Measurements from ENCODE around the gene CDC42EP3. TPM values are rescaled to one million over a fixed set of nuclear protein-coding genes. Genes with fewer than 3 reads are reported as not detected.

Gene CDC42EP3
- total and polyA plus RNA-seq, 2 experiments from 2014 or later = 31.4 TPM

DNA sequence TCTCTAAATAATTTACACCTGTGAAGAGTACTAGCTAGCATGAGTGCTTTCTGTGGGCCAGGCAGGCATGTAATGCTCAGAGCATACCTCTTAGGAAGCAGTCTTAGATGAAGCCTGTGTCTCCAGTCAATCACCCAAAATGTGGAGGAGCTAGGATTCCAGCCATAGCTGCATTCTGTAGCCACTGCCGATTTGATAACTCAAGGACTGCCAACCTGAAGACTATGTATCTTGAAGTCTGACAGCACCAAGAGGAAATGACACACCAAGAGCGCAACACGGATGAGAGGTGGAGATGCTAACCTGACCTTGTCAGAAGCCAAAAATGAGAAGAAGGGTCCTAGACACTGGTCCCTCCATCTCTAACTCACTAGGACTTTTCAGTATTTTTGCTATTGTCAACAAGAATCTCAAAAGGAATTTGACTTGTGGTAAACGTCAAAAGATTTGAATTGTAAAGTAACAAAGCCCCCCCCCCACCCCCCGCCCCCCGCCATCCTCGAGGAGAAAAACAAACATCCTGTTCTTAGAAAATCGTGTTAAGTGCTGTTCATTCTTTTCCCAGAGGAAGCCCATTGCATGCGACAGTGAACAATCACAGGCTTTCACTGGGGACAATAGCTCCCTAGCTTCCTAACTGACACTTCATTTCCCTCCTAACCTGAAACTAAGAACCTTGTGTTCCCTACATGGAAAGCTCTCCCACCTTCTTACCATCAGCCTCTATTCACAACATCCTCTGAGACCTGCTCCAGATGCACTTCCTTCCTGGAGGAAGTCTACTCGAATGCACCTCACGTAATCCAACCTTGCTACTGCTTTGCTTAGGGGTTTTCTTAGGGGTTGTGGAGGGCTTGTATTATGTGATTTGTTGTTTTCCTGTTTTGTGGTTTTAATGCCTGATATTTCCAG is 14.7 kb downstream of the CDC42EP3 start:
- Histone ChIP-seq H3K4me2 (peak overlapping the region; percentile 73), H3K4me3 (peak overlapping the region; percentile 39), H3K36me3 (ENCODE audit: insufficient read depth) (no peaks in the 10 kb centered on the region), H2AFZ (no peak overlapping the region), H3F3A (replicated peaks; ENCODE audit: low read depth) (peaks cover 11% of the 10 kb centered on the region), H3K79me2 (replicated peaks; ENCODE audit: insufficient read depth) (peaks cover 75% of the 10 kb centered on the region), H3K27me3 (ENCODE audit: insufficient read depth) (peaks cover 10% of the 10 kb centered on the region), H3K4me1 (ENCODE audit: insufficient read depth) (peaks cover 86% of the 10 kb centered on the region), H4K20me1 (replicated peaks; ENCODE audit: insufficient read depth) (peaks cover 9% of the 10 kb centered on the region), H3K27ac (ENCODE audit: low read depth) (peak overlapping the region; percentile 92), H3K9me2 (ENCODE audit: insufficient read depth) (no peaks in the 10 kb centered on the region)
- Mint-ChIP-seq H3K27ac (peak overlapping the region; percentile 77), H3K36me3 (ENCODE audit: low read depth) (peaks cover 15% of the 10 kb centered on the region), H3K27me3 (ENCODE audit: insufficient read depth, low read depth, poor library complexity) (peaks cover 9% of the 10 kb centered on the region), H3K4me1 (peaks cover 89% of the 10 kb centered on the region), H3K9me3 (no peaks in the 10 kb centered on the region), H3K4me3 (peak overlapping the region; percentile 37; the same call in 2 of the 3 replicates)
- peak; percentile 69 for ATAC-seq
- TF ChIP-seq POLR2AphosphoS5 (IDR thresholded peaks at IDR 0.05; ENCODE audit: low read depth) (peak; percentile 40; the same call in 1 of the 2 replicates), JUNB (IDR thresholded peaks at IDR 0.05; ENCODE audit: unreplicated experiment) (no peak), ZNF114 (CRISPR knock-in tag; IDR thresholded peaks at IDR 0.05) (peak; percentile 94), STAT1 (IDR thresholded peaks at IDR 0.05; ENCODE audit: unreplicated experiment) (no peak), ZNF331 (CRISPR knock-in tag; IDR thresholded peaks at IDR 0.05; ENCODE audit: low read depth) (no peak), NANOG (IDR thresholded peaks at IDR 0.05; ENCODE audit: borderline replicate concordance) (peak; percentile 95), EZH2 (IDR thresholded peaks at IDR 0.05; ENCODE audit: low read depth, unreplicated experiment) (no peak), EZH2phosphoT487 (IDR thresholded peaks at IDR 0.05; ENCODE audit: unreplicated experiment) (no peak), CREB1 (CRISPR knock-in tag; IDR thresholded peaks at IDR 0.05; ENCODE audit: low read depth) (peak; percentile 41; the same call in 1 of the 2 replicates)
- TF ChIP-seq, protein P1, sequence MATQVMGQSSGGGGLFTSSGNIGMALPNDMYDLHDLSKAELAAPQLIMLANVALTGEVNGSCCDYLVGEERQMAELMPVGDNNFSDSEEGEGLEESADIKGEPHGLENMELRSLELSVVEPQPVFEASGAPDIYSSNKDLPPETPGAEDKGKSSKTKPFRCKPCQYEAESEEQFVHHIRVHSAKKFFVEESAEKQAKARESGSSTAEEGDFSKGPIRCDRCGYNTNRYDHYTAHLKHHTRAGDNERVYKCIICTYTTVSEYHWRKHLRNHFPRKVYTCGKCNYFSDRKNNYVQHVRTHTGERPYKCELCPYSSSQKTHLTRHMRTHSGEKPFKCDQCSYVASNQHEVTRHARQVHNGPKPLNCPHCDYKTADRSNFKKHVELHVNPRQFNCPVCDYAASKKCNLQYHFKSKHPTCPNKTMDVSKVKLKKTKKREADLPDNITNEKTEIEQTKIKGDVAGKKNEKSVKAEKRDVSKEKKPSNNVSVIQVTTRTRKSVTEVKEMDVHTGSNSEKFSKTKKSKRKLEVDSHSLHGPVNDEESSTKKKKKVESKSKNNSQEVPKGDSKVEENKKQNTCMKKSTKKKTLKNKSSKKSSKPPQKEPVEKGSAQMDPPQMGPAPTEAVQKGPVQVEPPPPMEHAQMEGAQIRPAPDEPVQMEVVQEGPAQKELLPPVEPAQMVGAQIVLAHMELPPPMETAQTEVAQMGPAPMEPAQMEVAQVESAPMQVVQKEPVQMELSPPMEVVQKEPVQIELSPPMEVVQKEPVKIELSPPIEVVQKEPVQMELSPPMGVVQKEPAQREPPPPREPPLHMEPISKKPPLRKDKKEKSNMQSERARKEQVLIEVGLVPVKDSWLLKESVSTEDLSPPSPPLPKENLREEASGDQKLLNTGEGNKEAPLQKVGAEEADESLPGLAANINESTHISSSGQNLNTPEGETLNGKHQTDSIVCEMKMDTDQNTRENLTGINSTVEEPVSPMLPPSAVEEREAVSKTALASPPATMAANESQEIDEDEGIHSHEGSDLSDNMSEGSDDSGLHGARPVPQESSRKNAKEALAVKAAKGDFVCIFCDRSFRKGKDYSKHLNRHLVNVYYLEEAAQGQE (IDR thresholded peaks at IDR 0.05; ENCODE audit: unreplicated experiment) = no peak
- TF ChIP-seq, protein P2, sequence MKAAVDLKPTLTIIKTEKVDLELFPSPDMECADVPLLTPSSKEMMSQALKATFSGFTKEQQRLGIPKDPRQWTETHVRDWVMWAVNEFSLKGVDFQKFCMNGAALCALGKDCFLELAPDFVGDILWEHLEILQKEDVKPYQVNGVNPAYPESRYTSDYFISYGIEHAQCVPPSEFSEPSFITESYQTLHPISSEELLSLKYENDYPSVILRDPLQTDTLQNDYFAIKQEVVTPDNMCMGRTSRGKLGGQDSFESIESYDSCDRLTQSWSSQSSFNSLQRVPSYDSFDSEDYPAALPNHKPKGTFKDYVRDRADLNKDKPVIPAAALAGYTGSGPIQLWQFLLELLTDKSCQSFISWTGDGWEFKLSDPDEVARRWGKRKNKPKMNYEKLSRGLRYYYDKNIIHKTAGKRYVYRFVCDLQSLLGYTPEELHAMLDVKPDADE (IDR thresholded peaks at IDR 0.05) = peak; percentile 87
- TF ChIP-seq, protein P3, sequence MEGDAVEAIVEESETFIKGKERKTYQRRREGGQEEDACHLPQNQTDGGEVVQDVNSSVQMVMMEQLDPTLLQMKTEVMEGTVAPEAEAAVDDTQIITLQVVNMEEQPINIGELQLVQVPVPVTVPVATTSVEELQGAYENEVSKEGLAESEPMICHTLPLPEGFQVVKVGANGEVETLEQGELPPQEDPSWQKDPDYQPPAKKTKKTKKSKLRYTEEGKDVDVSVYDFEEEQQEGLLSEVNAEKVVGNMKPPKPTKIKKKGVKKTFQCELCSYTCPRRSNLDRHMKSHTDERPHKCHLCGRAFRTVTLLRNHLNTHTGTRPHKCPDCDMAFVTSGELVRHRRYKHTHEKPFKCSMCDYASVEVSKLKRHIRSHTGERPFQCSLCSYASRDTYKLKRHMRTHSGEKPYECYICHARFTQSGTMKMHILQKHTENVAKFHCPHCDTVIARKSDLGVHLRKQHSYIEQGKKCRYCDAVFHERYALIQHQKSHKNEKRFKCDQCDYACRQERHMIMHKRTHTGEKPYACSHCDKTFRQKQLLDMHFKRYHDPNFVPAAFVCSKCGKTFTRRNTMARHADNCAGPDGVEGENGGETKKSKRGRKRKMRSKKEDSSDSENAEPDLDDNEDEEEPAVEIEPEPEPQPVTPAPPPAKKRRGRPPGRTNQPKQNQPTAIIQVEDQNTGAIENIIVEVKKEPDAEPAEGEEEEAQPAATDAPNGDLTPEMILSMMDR (conservative IDR thresholded peaks at IDR 0.05; ENCODE audit: low read depth in 2 of 2) = no peak
- TF ChIP-seq, protein P4, sequence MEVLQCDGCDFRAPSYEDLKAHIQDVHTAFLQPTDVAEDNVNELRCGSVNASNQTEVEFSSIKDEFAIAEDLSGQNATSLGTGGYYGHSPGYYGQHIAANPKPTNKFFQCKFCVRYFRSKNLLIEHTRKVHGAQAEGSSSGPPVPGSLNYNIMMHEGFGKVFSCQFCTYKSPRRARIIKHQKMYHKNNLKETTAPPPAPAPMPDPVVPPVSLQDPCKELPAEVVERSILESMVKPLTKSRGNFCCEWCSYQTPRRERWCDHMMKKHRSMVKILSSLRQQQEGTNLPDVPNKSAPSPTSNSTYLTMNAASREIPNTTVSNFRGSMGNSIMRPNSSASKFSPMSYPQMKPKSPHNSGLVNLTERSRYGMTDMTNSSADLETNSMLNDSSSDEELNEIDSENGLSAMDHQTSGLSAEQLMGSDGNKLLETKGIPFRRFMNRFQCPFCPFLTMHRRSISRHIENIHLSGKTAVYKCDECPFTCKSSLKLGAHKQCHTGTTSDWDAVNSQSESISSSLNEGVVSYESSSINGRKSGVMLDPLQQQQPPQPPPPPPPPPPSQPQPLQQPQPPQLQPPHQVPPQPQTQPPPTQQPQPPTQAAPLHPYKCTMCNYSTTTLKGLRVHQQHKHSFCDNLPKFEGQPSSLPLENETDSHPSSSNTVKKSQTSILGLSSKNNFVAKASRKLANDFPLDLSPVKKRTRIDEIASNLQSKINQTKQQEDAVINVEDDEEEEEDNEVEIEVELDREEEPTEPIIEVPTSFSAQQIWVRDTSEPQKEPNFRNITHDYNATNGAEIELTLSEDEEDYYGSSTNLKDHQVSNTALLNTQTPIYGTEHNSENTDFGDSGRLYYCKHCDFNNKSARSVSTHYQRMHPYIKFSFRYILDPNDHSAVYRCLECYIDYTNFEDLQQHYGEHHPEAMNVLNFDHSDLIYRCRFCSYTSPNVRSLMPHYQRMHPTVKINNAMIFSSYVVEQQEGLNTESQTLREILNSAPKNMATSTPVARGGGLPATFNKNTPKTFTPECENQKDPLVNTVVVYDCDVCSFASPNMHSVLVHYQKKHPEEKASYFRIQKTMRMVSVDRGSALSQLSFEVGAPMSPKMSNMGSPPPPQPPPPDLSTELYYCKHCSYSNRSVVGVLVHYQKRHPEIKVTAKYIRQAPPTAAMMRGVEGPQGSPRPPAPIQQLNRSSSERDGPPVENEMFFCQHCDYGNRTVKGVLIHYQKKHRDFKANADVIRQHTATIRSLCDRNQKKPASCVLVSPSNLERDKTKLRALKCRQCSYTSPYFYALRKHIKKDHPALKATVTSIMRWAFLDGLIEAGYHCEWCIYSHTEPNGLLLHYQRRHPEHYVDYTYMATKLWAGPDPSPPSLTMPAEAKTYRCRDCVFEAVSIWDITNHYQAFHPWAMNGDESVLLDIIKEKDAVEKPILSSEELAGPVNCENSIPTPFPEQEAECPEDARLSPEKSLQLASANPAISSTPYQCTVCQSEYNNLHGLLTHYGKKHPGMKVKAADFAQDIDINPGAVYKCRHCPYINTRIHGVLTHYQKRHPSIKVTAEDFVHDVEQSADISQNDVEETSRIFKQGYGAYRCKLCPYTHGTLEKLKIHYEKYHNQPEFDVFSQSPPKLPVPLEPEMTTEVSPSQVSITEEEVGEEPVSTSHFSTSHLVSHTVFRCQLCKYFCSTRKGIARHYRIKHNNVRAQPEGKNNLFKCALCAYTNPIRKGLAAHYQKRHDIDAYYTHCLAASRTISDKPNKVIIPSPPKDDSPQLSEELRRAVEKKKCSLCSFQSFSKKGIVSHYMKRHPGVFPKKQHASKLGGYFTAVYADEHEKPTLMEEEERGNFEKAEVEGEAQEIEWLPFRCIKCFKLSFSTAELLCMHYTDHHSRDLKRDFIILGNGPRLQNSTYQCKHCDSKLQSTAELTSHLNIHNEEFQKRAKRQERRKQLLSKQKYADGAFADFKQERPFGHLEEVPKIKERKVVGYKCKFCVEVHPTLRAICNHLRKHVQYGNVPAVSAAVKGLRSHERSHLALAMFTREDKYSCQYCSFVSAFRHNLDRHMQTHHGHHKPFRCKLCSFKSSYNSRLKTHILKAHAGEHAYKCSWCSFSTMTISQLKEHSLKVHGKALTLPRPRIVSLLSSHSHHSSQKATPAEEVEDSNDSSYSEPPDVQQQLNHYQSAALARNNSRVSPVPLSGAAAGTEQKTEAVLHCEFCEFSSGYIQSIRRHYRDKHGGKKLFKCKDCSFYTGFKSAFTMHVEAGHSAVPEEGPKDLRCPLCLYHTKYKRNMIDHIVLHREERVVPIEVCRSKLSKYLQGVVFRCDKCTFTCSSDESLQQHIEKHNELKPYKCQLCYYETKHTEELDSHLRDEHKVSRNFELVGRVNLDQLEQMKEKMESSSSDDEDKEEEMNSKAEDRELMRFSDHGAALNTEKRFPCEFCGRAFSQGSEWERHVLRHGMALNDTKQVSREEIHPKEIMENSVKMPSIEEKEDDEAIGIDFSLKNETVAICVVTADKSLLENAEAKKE (CRISPR knock-in tag; IDR thresholded peaks at IDR 0.05) = peak; percentile 100
- peak; percentile 90 for DNase-seq (ENCODE audit: low spot score)
